Adrenal gland (tissue), 5 donors: ENCODE results near the gene EIPR1.

Source experiments
- CTCF ChIP-seq, 6 experiments: fragments of 450-650 bp in 4 of 6; fragments of 200-600 bp in 2 of 6; sonication (generic) in 1 of 6; IDR thresholded peaks; 1 replicate in 5 of 6; 2 replicates in 1 of 6; pipeline versions ENCODE4 v1.5.1 to v1.8.0; 2016 to 2021; ENCODE audit warnings: antibody characterized with exemption in 6 of 6, mild to moderate bottlenecking in 2 of 6, moderate library complexity in 1 of 6
- POLR2A ChIP-seq, 2 donors: fragments of 450-650 bp; IDR thresholded peaks; one replicate each; pipeline ENCODE4 v1.6.1; 2017; ENCODE audit warnings: antibody characterized with exemption in 2 of 2, mild to moderate bottlenecking in 2 of 2, moderate library complexity in 1 of 2
- donor health status: DM: no; HTN: no; CAD: no.

- no peak for TF ChIP-seq CTCF (IDR thresholded peaks at IDR 0.05)
- no peak for TF ChIP-seq POLR2A (IDR thresholded peaks at IDR 0.05)
These were observed 123.1 kb downstream of the EIPR1 start for GRCh38 chr2:3254442-3254941.
